SK-N-SH (cell line): ENCODE measurements around the gene ITGBL1. TPM values are rescaled to one million over a fixed set of nuclear protein-coding genes. Genes with fewer than 3 reads are reported as not detected.
A peak's percentile ranks its signal among the peaks of the same experiment; 100 is the strongest.

Experiments used
- CTCF ChIA-PET: fragments of 300-600, 350-600 bp; formaldehyde crosslinking; extraction: SDS; loops from one replicate; lab custom pipeline; 2021; lab: Yijun Ruan, JAX
- POLR2A ChIA-PET: fragments of 350-600 bp; sonication (Branson Sonifier 250); formaldehyde crosslinking; extraction: SDS; loops from one replicate; lab custom pipeline; 2020; ENCODE audit warnings: antibody characterized with exemption, inconsistent platforms; lab: Yijun Ruan, JAX
- DNase-seq: peaks from one replicate; pipeline ENCODE4 v3.0.0; 2012
- H2AFZ ChIP-seq: fragments of 200-600 bp; sonication (generic); 2 replicates; pipeline ENCODE4 v1.8.1; 2016; ENCODE audit warnings: antibody characterized with exemption, mild to moderate bottlenecking, low read depth
- H3F3A ChIP-seq: fragments of 200-600 bp; sonication (generic); replicated peaks from 2 replicates; pipeline ENCODE3; 2016; ENCODE audit warnings: antibody characterized with exemption, mild to moderate bottlenecking; ENCODE audit not compliant: insufficient read depth
- H3K27ac ChIP-seq, 2 experiments: fragments of 200-500 bp in 1 of 2; fragments of 200-600 bp in 1 of 2; sonication (Bioruptor generic) in 1 of 2; sonication (generic), shearing (Covaris generic) in 1 of 2; 2 replicates each; pipeline versions ENCODE4 v1.5.1 to v1.6.1; 2014 to 2016; ENCODE audit warnings: low read depth in 2 of 2, inconsistent platforms in 1 of 2, low read length in 1 of 2, mild to moderate bottlenecking in 1 of 2, mixed read lengths in 1 of 2
- H3K27me3 ChIP-seq: fragments of 200-600 bp; sonication (generic), shearing (Covaris generic); 2 replicates; pipeline ENCODE4 v1.6.1; 2016; ENCODE audit warnings: mixed run types; ENCODE audit not compliant: insufficient read depth
- H3K36me3 ChIP-seq, 2 experiments: fragments of 200-500 bp in 1 of 2; fragments of 200-600 bp in 1 of 2; sonication (Bioruptor generic) in 1 of 2; sonication (generic) in 1 of 2; replicated peaks in 1 of 2; 2 replicates each; pipeline versions ENCODE3 to v1.5.1; 2014 to 2016; ENCODE audit warnings: low read length in 1 of 2, mild to moderate bottlenecking in 1 of 2; ENCODE audit not compliant: insufficient read depth in 2 of 2, control insufficient read depth in 1 of 2
- H3K4me1 ChIP-seq, 2 experiments: fragments of 200-500 bp in 1 of 2; fragments of 200-600 bp in 1 of 2; sonication (Bioruptor generic) in 1 of 2; sonication (generic), shearing (Covaris generic) in 1 of 2; 2 replicates each; pipeline versions ENCODE4 v1.5.1 to v1.6.1; 2014 to 2016; ENCODE audit warnings: low read depth in 1 of 2, low read length in 1 of 2, mixed run types in 1 of 2; ENCODE audit not compliant: insufficient read depth in 2 of 2, control insufficient read depth in 1 of 2
- H3K4me2 ChIP-seq: fragments of 200-600 bp; sonication (generic), shearing (Covaris generic); 2 replicates; pipeline ENCODE4 v1.6.1; 2017; ENCODE audit warnings: mixed run types
- H3K4me3 ChIP-seq, 2 experiments: fragments of 200-500 bp in 1 of 2; fragments of 200-600 bp in 1 of 2; sonication (Bioruptor generic) in 1 of 2; sonication (generic), shearing (Covaris generic) in 1 of 2; 2 replicates each; pipeline versions ENCODE4 v1.5.1 to v1.8.1; 2014 to 2016; ENCODE audit warnings: low read depth in 2 of 2, inconsistent platforms in 1 of 2, low read length in 1 of 2, mild to moderate bottlenecking in 1 of 2, mixed read lengths in 1 of 2, moderate library complexity in 1 of 2
- H3K79me2 ChIP-seq: fragments of 200-600 bp; sonication (generic); 2 replicates; pipeline ENCODE4 v1.8.1; 2017; ENCODE audit warnings: mild to moderate bottlenecking; ENCODE audit not compliant: insufficient read depth
- H3K9ac ChIP-seq: fragments of 200-600 bp; sonication (generic); 2 replicates; pipeline ENCODE4 v1.6.1; 2017; ENCODE audit warnings: mixed run types
- H3K9me2 ChIP-seq: fragments of 200-600 bp; sonication (generic); 2 replicates; pipeline ENCODE4 v1.6.1; 2017; ENCODE audit warnings: mixed run types
- H3K9me3 ChIP-seq: fragments of 200-600 bp; sonication (generic); 2 replicates; pipeline ENCODE4 v1.6.1; 2017; ENCODE audit warnings: mixed run types, mild to moderate bottlenecking, moderate library complexity
- H4K20me1 ChIP-seq: fragments of 200-600 bp; sonication (generic); 2 replicates; pipeline ENCODE4 v1.6.1; 2017; ENCODE audit warnings: mild to moderate bottlenecking, mixed run types; ENCODE audit not compliant: insufficient read depth
- CHD2 ChIP-seq: fragments of 150-350 bp; IDR thresholded peaks from 2 replicates; pipeline ENCODE4 v1.6.1; 2018; ENCODE audit warnings: low read length; ENCODE audit not compliant: partially characterized antibody
- EP300 ChIP-seq, 2 experiments: IDR thresholded peaks; 2 replicates each; pipeline versions ENCODE4 v1.4.0 to v1.6.1; 2012; ENCODE audit warnings: borderline replicate concordance in 1 of 2, low read depth in 1 of 2, low read length in 1 of 2
- EZH2phosphoT487 ChIP-seq: fragments of 200-600 bp; sonication (generic); IDR thresholded peaks from 2 replicates; pipeline ENCODE4 v1.6.1; 2017; ENCODE audit warnings: low read depth, mixed run types, mild to moderate bottlenecking, antibody characterized with exemption, moderate library complexity, borderline replicate concordance
- FOSL2 ChIP-seq: IDR thresholded peaks from 2 replicates; pipeline ENCODE4 v1.4.0; 2012; ENCODE audit warnings: low read depth, mild to moderate bottlenecking, moderate library complexity, borderline replicate concordance
- FOXJ3 ChIP-seq: sonication (generic); formaldehyde crosslinking; IDR thresholded peaks from 2 replicates; pipeline ENCODE4 v1.5.1; 2020; ENCODE audit warnings: mild to moderate bottlenecking, missing genetic modification reagents
- GATA2 ChIP-seq: sonication (generic); formaldehyde crosslinking; IDR thresholded peaks from 2 replicates; pipeline ENCODE4 v1.5.0; 2020; ENCODE audit warnings: mild to moderate bottlenecking, missing genetic modification reagents
- JUND ChIP-seq: IDR thresholded peaks from 2 replicates; pipeline ENCODE4 v1.4.0; 2012
- MEF2A ChIP-seq: IDR thresholded peaks from 2 replicates; pipeline ENCODE4 v1.4.0; 2012; ENCODE audit warnings: low read depth, borderline replicate concordance
- MXI1 ChIP-seq: IDR thresholded peaks from 2 replicates; pipeline ENCODE4 v1.6.1; 2012; ENCODE audit warnings: mild to moderate bottlenecking, low read depth, low read length, improper control_type of control experiment
- NFIC ChIP-seq: IDR thresholded peaks from 2 replicates; pipeline ENCODE4 v1.4.0; 2012; ENCODE audit warnings: borderline replicate concordance
- POLR2AphosphoS5 ChIP-seq: IDR thresholded peaks from 2 replicates; pipeline ENCODE4 v1.6.1; 2012; ENCODE audit warnings: low read depth, low read length
- RCOR1 ChIP-seq: fragments of 150-350 bp; IDR thresholded peaks from 2 replicates; pipeline ENCODE4 v1.6.1; 2017; ENCODE audit warnings: antibody characterized with exemption, low read length
- SIN3A ChIP-seq: IDR thresholded peaks from 2 replicates; pipeline ENCODE4 v1.6.1; 2012; ENCODE audit warnings: low read depth, mild to moderate bottlenecking, low read length, moderate library complexity, borderline replicate concordance
- SMC3 ChIP-seq: IDR thresholded peaks from 2 replicates; pipeline ENCODE4 v1.6.1; 2012; ENCODE audit warnings: low read depth, low read length, improper control_type of control experiment
- TAF1 ChIP-seq: IDR thresholded peaks from 2 replicates; pipeline ENCODE4 v1.6.1; 2012; ENCODE audit warnings: low read depth, mild to moderate bottlenecking, low read length, moderate library complexity, borderline replicate concordance
- TCF12 ChIP-seq: IDR thresholded peaks from 2 replicates; pipeline ENCODE4 v1.4.0; 2012
- TEAD4 ChIP-seq: IDR thresholded peaks from 2 replicates; pipeline ENCODE4 v1.4.0; 2012; ENCODE audit warnings: mild to moderate bottlenecking, borderline replicate concordance; ENCODE audit not compliant: insufficient read depth
- YY1 ChIP-seq: IDR thresholded peaks from 2 replicates; pipeline ENCODE4 v1.4.0; 2012; ENCODE audit warnings: low read depth, mild to moderate bottlenecking
- WGBS: methylation state at CpG from one replicate; pipeline ENCODE4 v1.1.6; 2017; ENCODE audit warnings: low lambda C conversion rate; 5-methylcytosine and 5-hydroxymethylcytosine counted together
- polyA plus RNA-seq, 3 experiments: library from polyadenylated mRNA; depleted of rRNA; stranded (reverse); fragments of >200 nt; gene quantifications; 2 replicates each; pipeline ENCODE4 v1.2.3, GENCODE V29; 2012
- TF ChIP-seq, protein P1 (sequence below): IDR thresholded peaks from 2 replicates; pipeline ENCODE4 v1.4.0; 2012; ENCODE audit warnings: low read depth, borderline replicate concordance
- TF ChIP-seq, protein P2 (sequence below): fragments of 150-350 bp; IDR thresholded peaks from 2 replicates; pipeline ENCODE4 v1.6.1; 2016; ENCODE audit warnings: mild to moderate bottlenecking, low read depth, low read length
- TF ChIP-seq, protein P3 (sequence below): IDR thresholded peaks from 2 replicates; pipeline ENCODE4; 2012

The ITGBL1 gene
- polyA plus RNA-seq, 1 of the 3 experiments (the other 2 are of a cell fraction), result 78.7 TPM

DNA sequence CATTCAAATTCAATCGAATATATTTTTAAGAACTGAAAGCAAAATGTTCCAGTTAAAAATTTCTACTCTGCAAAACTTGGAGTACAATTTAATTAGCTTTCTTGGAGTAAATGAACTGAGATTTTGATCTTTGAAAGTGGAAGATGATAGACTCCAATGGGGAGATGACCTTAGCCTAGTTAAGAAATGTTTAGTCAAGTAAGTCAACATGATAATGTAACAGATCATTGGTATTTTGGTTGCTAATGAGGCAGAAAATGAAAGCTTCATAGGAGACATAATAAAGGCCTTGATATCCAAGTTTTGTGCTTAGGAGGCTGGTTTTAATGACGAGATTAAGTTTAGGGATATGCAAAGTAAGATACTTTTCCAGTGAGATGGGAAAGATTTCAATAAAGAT is 181.7 kb downstream of the ITGBL1 start (continued):
- TF ChIP-seq EZH2phosphoT487, result no peak
- TF ChIP-seq RCOR1, result no peak
- no peak for TF ChIP-seq NFIC
- TF ChIP-seq SIN3A, result no peak
- TF ChIP-seq, all 33 proteins: peak for 0

DNA sequence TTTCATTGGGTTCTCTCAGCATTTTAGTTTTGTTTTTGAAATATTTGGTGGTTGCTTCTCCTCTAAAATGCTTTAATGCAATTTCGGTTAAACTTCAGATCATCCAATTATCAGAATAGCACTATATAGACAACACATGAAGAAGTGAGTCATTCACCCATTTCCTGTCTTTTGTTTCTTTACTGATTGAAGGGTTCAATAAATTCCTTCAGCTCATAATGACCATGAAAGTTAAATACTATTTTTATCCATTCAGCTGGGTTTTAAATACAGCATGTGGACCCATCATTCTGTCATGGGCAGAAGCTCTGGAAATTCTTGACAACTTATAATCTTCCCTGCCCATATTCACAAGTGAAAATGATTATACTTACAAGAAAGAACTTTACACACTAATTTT is 187.2 kb downstream of the ITGBL1 start:
- CTCF ChIA-PET, result interaction anchor here (0.6 kb wide), 1 partner anchor 495 kb away, joined by 5 read pairs; no protein-coding TSS in a partner anchor
- Histone ChIP-seq H3K4me1 (peaks cover 0 to 16% of the 10 kb centered on the region in 2 experiments; a peak in 3 of 4 replicates), H3K36me3 (peaks cover 0 to 5% of the 10 kb centered on the region in 2 experiments), H3K9me3 (no peaks in the 10 kb centered on the region), H3K27me3 (no peaks in the 10 kb centered on the region), H3K79me2 (peaks cover 21% of the 10 kb centered on the region; the same call in 1 of the 2 replicates), H3K4me3 (no peak overlapping the region), H2AFZ (peak overlapping the region; percentile 30; the same call in 1 of the 2 replicates), H3K9me2 (no peaks in the 10 kb centered on the region), H4K20me1 (peaks cover 6% of the 10 kb centered on the region; the same call in 1 of the 2 replicates), H3K9ac (no peak overlapping the region), H3F3A (peaks cover 21% of the 10 kb centered on the region), H3K4me2 (peak overlapping the region; percentile 20; the same call in 1 of the 2 replicates), H3K27ac (peak overlapping the region; percentile 47 to 70; a peak in 3 of 4 replicates)
- 68% methylated on average over 1 of the region's 1 CpG for WGBS
- DNase-seq, result no peak
- POLR2A ChIA-PET, result no interaction called here
- no peak for TF ChIP-seq SIN3A
- no peak for TF ChIP-seq FOXJ3
- peak; percentile 29; the same call in 1 of the 2 replicates for TF ChIP-seq JUND
- TF ChIP-seq GATA2 (CRISPR knock-in tag), result no peak
- TF ChIP-seq FOSL2, result peak; percentile 32; the same call in 1 of the 2 replicates
- TF ChIP-seq MXI1, result no peak

DNA sequence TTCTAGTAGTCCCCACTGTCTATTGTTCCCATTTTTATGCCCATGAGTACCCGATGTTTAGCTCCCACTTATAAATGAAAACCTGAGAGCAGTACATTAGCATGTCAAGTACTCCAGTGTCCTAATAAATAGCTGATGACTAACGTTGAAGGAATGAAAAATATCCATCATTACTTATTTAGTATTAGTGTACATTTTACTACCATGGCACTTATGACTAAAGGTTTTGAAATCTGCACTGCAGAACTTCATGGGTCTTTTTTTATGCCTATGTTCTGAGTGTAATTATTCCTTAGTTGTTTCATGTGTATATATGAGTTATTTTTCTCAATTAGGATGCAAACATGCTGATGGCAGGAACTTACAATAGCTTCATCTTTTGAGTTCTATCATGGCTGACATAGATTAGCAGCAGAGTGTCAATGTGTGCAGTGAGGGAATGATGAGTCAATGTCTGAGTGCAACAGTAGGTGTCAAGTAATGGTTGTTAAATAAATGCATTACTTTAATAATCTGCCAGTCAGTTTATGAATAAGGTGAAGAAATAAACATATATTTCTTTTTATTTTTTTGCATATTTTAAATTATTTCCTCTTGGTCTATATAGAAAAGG is 188.4 kb downstream of the ITGBL1 start:
- no peaks in the 10 kb centered on the region for H3K27me3 ChIP-seq
- DNase-seq, result no peak
- no peak overlapping the region for H3K4me3 ChIP-seq
- peaks cover 33% of the 10 kb centered on the region; the same call in 1 of the 2 replicates for H3K79me2 ChIP-seq
- peaks cover 2 to 6% of the 10 kb centered on the region in 2 experiments for H3K36me3 ChIP-seq
- H3K4me1 ChIP-seq, result peaks cover 0 to 16% of the 10 kb centered on the region in 2 experiments; a peak in 3 of 4 replicates
- H3K9me2 ChIP-seq, result no peaks in the 10 kb centered on the region
- H3K9ac ChIP-seq, result no peak overlapping the region
- 24% methylated on average over 2 of the region's 2 CpGs for WGBS
- H4K20me1 ChIP-seq, result peaks cover 6% of the 10 kb centered on the region; the same call in 1 of the 2 replicates
- 0 out of 2 replicates have a peak, but pooled peaks have one; percentile 22 for TF ChIP-seq MEF2A
- peak in 1 of 2 experiments; percentile 76; a peak in 1 of 4 replicates for TF ChIP-seq EP300 (IDR thresholded peaks at IDR 0.05; ENCODE audit: borderline replicate concordance in 1 of 2, low read depth in 1 of 2, low read length in 1 of 2)
- peak; percentile 90 for TF ChIP-seq FOSL2
- TF ChIP-seq TEAD4, result peak; percentile 77
- peak; percentile 95 for TF ChIP-seq JUND
- TF ChIP-seq TAF1, result no peak
- peak; percentile 55; the same call in 1 of the 2 replicates for TF ChIP-seq POLR2AphosphoS5
- TF ChIP-seq, protein P1, sequence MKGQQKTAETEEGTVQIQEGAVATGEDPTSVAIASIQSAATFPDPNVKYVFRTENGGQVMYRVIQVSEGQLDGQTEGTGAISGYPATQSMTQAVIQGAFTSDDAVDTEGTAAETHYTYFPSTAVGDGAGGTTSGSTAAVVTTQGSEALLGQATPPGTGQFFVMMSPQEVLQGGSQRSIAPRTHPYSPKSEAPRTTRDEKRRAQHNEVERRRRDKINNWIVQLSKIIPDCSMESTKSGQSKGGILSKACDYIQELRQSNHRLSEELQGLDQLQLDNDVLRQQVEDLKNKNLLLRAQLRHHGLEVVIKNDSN, result no peak
- TF ChIP-seq YY1, result no peak
- TF ChIP-seq CHD2, result no peak
- TF ChIP-seq TCF12, result peak; percentile 72
- TF ChIP-seq, protein P2, sequence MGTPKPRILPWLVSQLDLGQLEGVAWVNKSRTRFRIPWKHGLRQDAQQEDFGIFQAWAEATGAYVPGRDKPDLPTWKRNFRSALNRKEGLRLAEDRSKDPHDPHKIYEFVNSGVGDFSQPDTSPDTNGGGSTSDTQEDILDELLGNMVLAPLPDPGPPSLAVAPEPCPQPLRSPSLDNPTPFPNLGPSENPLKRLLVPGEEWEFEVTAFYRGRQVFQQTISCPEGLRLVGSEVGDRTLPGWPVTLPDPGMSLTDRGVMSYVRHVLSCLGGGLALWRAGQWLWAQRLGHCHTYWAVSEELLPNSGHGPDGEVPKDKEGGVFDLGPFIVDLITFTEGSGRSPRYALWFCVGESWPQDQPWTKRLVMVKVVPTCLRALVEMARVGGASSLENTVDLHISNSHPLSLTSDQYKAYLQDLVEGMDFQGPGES, result no peak
- TF ChIP-seq SMC3, result no peak
- TF ChIP-seq, protein P3, sequence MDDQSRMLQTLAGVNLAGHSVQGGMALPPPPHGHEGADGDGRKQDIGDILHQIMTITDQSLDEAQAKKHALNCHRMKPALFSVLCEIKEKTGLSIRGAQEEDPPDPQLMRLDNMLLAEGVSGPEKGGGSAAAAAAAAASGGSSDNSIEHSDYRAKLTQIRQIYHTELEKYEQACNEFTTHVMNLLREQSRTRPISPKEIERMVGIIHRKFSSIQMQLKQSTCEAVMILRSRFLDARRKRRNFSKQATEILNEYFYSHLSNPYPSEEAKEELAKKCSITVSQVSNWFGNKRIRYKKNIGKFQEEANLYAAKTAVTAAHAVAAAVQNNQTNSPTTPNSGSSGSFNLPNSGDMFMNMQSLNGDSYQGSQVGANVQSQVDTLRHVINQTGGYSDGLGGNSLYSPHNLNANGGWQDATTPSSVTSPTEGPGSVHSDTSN, result peak; percentile 91
- H3K27ac ChIP-seq, result peak overlapping the region; percentile 39 to 70
- H2AFZ ChIP-seq, result no peak overlapping the region
- POLR2A ChIA-PET, result no interaction called here
- CTCF ChIA-PET, result no interaction called here
- peaks cover 22% of the 10 kb centered on the region for H3F3A ChIP-seq
- H3K9me3 ChIP-seq, result no peaks in the 10 kb centered on the region
- peak overlapping the region; percentile 20; the same call in 1 of the 2 replicates for H3K4me2 ChIP-seq
